Fibroblast of peridontal ligament (primary cell): Measurements from ENCODE around the gene PHLDB1.
"Not testable (repeated sequence)": the region's sequence is repeated elsewhere in the genome, so short reads cannot be mapped to it uniquely, and the experiment has no call there.

Source experiments
- DNase-seq: peaks from one replicate; pipeline ENCODE4 v3.0.0-alpha.2; 2010; ENCODE audit errors: extremely low read depth

The PHLDB1 gene

GRCh38 chr11:118607401-118608359 lies at the start of gene PHLDB1:
Gene PHLDB1, plus strand, starts transcription at chr11:118607615. Its CDS starts 6,222 bp downstream, at chr11:118613837.
- DNase-seq: peak; percentile 68

GRCh38 chr11:118560806-118561205 lies 46.6 kb upstream of the PHLDB1 start:
- DNase-seq: no peak

GRCh38 chr11:118565051-118565450 lies 42.4 kb upstream of the PHLDB1 start:
- peak; percentile 67 for DNase-seq

- no peak for DNase-seq
Observed at GRCh38 chr11:118569670-118570069, 37.7 kb upstream of the PHLDB1 start.

- DNase-seq: no peak
Observed at GRCh38 chr11:118570787-118571186, 36.6 kb upstream of the PHLDB1 start.

GRCh38 chr11:118571701-118572060 lies 35.7 kb upstream of the PHLDB1 start:
- peak; percentile 39 for DNase-seq

GRCh38 chr11:118572061-118572980 lies 35.1 kb upstream of the PHLDB1 start, which contains the start of gene ARCN1:
Gene ARCN1, plus strand, starts transcription at chr11:118572409. Its CDS starts 139 bp downstream, at chr11:118572548.
- DNase-seq: peak; percentile 73

GRCh38 chr11:118572981-118573550 lies 34.3 kb upstream of the PHLDB1 start:
- peak; percentile 55 for DNase-seq

GRCh38 chr11:118574636-118575035 lies 32.8 kb upstream of the PHLDB1 start:
- DNase-seq: no peak

- DNase-seq: not testable (repeated sequence)
Observed at GRCh38 chr11:118577995-118578394, 29.4 kb upstream of the PHLDB1 start.

GRCh38 chr11:118581057-118581456 lies 26.4 kb upstream of the PHLDB1 start:
- DNase-seq: no peak

GRCh38 chr11:118587952-118588351 lies 19.5 kb upstream of the PHLDB1 start:
- DNase-seq: no peak

GRCh38 chr11:118592616-118593367 lies 14.6 kb upstream of the PHLDB1 start:
- peak; percentile 91 for DNase-seq

GRCh38 chr11:118594984-118595383 lies 12.4 kb upstream of the PHLDB1 start:
- peak; percentile 87 for DNase-seq

- DNase-seq: no peak
Observed at GRCh38 chr11:118596224-118597146, 10.9 kb upstream of the PHLDB1 start.

- DNase-seq: no peak
Observed at GRCh38 chr11:118597556-118597955, 9.9 kb upstream of the PHLDB1 start.

- DNase-seq: peak; percentile 49
Observed at GRCh38 chr11:118602331-118602730, 5.1 kb upstream of the PHLDB1 start.

- DNase-seq: not testable (repeated sequence)
Observed at GRCh38 chr11:118603709-118604108, 3.7 kb upstream of the PHLDB1 start.

GRCh38 chr11:118604566-118604965 lies 2.8 kb upstream of the PHLDB1 start:
- DNase-seq: no peak
